Stimulated activated CD8-positive, alpha-beta memory T cell treated with anti-CD3 and anti-CD28 coated beads, Interleukin-15, amount 100 ng/mL, for 48 hours (primary cell): ENCODE measurements around the gene APBB2.

Experiments used
- DNase-seq, 2 donors: peaks; one replicate each; pipeline ENCODE4 v3.0.0-alpha.2; 2020; ENCODE audit warnings: low read depth in 2 of 2

The APBB2 gene

GRCh38 chr4:41215969-41216293, 1.6 kb upstream of the APBB2 start:
- DNase-seq, result no peak

DNA sequence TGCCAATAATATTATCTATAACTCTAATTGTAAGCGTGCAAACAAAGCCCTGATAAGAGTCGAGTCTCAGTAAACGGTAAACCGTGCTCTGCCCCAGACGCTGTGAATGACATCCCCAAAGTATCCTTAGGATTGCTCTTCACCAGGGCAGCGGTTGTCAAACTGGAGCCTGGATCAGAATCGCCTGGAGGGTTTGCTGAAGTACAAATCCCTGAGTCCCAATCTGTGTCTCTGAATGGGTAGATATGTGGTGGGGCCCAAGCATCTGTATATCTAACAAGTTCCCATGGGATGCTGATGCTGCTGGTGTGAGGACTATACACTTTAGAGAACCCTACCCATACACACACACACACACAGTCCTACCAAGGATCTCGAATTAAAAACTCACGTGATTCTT, 813 bp upstream of the APBB2 start:
- no peak for DNase-seq

GRCh38 chr4:41214825-41215146, 444 bp upstream of the APBB2 start:
- DNase-seq, result no peak

GRCh38 chr4:41213625-41214135, 662 bp downstream of the APBB2 start:
- no peak for DNase-seq

GRCh38 chr4:41212616-41213203, 1.6 kb downstream of the APBB2 start:
- no peak for DNase-seq

GRCh38 chr4:41211951-41212615, 2.3 kb downstream of the APBB2 start:
- DNase-seq, result no peak

DNA sequence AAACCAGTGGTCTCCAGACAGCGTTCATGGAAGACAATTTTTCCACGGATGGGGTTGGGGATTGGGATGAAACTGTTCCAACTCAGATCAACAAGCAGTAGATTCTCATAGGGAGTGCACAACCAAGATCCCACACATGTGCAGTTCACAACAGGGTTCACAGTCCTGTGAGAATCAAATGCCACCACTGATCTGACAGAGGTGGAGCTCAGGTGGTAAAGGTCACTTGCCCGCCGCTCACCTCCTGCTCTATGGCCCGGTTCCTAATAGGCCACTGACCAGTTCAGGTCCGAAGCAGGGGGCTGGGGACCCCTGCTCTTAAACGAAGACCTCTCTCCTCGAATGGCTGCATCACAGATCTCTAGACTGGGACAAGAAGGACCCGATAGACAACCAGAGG, 4.4 kb downstream of the APBB2 start:
- DNase-seq, result no peak

DNA sequence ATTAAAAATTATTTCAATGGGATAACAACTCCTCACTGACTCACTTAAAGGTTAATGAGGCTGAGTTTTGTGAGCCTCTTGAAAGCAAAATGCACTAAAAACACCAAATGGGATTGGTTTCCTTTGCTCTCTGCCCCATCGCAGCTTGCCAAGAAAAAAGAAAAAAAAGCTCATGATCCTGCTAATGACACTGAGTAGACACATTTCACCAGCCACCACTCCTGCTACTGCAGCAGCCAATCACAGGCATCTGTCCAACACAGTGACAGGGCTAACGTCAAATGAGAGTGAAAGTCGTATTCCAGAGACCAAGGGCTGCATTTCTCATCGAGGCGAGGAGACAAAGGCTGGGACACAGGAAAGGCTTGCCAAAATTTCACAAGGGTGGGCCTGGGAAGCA, 5.2 kb downstream of the APBB2 start:
- DNase-seq, result no peak

DNA sequence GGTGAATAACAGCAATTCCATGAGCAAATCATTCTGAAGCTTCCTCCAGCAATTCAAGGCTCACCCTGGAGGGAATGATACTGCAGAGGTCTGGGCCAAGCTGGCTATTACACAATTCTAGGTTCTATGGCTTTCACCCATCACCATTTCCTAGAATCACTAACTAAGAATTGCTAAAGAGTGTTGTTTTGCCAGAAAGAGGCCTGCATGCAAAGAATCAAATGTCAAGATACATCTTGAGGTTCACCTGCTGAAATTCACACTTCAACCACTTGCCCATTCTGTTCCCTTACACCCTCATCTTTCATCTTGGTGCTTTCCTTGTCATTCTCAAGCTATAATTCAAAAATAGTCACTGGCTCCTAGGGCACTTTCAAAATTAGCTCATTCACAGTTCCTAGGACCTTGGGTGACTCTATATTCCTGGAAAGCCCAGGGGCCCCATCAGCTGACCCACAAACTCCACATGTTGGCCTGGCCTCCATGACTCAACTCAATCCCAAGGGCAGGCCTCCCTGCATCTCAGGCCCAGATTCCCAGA, 7.0 kb downstream of the APBB2 start:
- DNase-seq, result no peak

DNA sequence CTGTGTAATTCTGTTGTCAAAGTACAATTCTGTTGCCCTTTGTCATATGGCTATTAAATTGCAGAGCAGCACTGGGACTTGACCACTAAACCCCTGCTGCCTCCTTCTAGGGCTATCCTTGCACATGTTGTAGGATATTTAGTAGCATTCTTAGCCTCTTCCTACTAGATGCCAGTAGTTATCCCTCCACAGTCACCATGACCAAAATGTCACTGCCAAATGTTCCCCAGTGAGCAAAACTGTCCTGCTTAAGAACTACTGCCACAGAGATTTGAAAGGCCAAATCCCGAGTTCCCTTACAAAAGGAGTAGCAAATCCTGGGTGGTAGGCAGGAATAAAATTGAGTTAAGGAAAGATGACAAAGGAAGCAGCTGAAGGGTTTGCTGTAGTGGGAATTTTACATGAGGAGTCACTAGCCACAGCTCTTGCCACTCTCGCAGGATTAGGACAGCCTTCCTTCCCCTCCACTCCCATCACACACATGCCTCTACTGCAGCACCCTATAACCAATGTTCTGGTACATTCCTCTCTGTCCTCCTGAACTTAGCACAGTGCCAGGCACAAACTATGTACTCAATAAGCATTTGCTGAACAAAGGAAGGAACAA, 8.4 kb downstream of the APBB2 start:
- no peak for DNase-seq

DNA sequence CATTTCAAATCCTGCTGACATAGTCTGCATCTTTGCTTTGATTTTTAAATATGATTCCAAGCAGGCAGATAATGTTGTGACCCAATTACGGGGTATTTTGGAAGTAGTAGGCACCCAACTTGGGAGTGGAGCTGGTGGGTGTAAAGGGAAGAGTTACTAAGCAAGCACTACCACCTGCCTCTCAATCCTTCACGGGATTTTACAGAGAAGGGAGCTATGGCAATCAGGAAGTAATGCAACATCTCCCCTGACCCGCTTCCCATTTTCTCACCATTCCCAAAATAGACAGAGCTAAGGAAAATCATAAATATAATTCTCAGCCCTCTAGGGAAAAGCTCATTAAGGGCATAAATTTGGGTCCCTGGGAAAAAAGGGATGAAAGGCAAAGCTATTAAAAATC, 9.2 kb downstream of the APBB2 start:
- DNase-seq, result no peak

GRCh38 chr4:41204400-41204978, 9.9 kb downstream of the APBB2 start:
- DNase-seq, result no peak

- DNase-seq, result no peak
These were observed 10.5 kb downstream of the APBB2 start for GRCh38 chr4:41203841-41204240.

DNA sequence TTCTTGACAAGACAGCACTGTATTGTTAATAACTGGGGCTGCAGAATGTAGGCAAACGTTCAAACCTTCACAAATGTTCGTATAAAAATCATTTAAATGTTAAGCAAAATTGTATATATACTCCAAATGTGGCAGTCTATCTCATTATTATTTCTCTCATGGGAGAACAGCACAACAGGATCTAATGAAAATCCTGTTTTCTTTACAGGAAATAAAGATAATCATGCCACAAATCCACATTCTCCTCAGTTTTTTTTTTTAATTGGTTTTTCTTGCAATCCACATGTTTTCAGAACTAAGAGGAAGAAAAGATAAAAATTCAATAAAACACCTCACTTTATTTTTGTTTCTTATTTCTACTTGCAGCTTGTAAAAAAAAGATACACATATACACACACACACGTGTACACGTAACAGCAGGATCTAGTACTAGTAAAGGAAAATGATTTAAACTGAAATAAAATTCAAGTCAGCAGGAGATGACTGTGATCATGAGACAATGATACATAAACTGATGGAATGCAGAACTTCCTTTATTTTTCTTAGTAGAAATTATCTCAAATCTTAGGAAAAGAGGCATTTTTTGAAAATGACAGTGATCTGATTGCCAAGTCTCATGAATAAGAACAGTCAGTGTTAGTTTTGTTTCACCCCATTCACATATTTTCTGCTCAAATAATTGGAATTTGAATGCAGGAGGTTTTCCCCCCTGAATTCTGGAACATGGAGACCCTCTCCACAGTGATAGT, 11.3 kb downstream of the APBB2 start:
- DNase-seq, result no peak

DNA sequence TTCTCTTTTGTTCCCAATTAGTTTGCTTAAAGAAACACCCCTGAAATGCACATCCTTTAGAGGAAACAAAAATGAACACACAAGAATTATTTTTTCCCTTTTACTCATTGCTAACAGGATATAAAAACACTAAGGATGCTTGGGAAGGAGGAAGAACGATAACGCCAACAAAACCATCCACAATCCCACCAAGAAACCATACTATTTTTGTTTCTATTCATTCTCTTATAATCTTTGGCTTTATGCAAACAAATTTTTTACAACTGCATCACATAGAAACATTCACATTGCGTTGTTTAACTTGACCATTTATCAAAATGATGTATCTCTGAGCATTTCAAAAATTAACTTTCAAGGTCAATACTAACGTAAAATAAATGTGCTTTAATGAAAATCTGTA, 12.0 kb downstream of the APBB2 start:
- DNase-seq, result no peak

GRCh38 chr4:41200486-41201017, 13.8 kb downstream of the APBB2 start:
- no peak for DNase-seq

GRCh38 chr4:41199788-41200187, 14.6 kb downstream of the APBB2 start:
- DNase-seq, result no peak

GRCh38 chr4:41197996-41198395, 16.3 kb downstream of the APBB2 start:
- DNase-seq, result no peak

DNA sequence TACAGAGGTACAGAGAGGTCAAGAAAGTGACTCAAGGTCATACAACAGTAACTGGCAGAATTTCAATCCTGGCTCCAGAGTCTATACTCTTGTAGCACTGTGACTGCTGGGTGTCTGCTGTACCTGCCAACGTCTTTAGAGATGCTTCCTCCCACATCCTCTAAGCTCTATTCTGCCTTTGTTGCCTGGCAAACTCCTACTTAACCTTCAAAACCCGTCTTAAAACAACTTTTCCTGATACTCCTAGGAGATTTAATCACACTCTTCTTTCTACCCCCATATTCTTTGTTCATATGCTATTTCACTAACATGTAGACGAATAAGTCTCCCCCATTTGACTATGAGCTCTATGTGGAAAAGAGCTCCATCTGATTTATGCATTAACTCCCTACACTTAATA, 16.8 kb downstream of the APBB2 start:
- no peak for DNase-seq

DNA sequence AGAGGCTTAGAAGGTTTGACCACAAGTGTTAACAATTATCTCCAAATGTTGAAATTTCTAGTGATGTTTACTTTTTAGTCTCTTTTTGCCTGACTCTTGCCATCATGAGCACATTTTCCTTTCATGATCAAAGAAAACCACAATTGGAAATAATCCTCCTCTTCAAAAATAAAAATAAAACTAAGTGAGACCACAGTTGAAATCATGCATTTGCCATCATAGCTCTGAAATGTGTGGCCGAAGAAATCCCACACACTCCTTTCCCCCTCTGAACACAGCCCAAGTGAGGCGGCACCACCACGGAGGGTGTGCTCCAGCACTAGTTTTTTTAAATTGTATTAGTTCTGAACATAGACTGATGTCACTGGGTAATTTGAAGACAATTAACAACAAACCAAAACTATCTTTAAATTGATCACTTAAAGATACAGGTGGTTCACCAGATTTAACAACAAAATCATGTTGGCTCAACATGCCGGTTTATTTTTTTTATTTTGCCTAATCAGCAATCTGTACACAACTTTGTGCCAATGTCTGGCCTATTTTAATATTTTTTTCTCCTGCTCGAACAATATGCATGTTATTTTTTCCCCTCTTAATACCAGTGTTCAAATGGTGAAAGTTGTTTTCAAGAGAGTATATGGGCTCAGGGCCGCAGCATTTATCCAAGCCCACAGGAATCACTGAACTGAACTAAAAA, 17.6 kb downstream of the APBB2 start:
- no peak for DNase-seq

- no peak for DNase-seq
These were observed 22.2 kb downstream of the APBB2 start for GRCh38 chr4:41192136-41192535.
